ENCODE data around the gene KLRC3.
"Not testable (repeated sequence)": the region's sequence is repeated elsewhere in the genome, so short reads cannot be mapped to it uniquely, and the experiment has no call there.

The KLRC3 gene

GRCh38 chr12:10453156-10453555, 32.8 kb upstream of the KLRC3 start, which contains the start of gene KLRC1:
Gene KLRC1 (minus strand): TSS chr12:10453377. CDS start chr12:10451156, 2,221 bp downstream.
- Histone ChIP-seq H3K36me3 (replicated peaks; ENCODE audit: insufficient read depth, low read length) (no peaks in the 10 kb centered on the region), H3K4me2 (ENCODE audit: low read depth, low read length) (no peak within 1 kb of the TSS), H3K27me3 (replicated peaks; ENCODE audit: insufficient read depth, low read length) (no peaks in the 10 kb centered on the region), H4K20me1 (ENCODE audit: insufficient read depth, low read length) (no peaks in the 10 kb centered on the region), H3F3A (ENCODE audit: insufficient read depth, low read length) (no peaks in the 10 kb centered on the region), H3K9me3 (replicated peaks; ENCODE audit: insufficient read depth, low read length) (no peaks in the 10 kb centered on the region), H3K9ac (ENCODE audit: low read length) (no peak within 1 kb of the TSS), H3K27ac (ENCODE audit: low read length) (no peak within 1 kb of the TSS), H2AFZ (ENCODE audit: low read length) (no peak within 1 kb of the TSS), H3K9me2 (replicated peaks; ENCODE audit: insufficient read depth, low read length) (no peaks in the 10 kb centered on the region), H3K4me3 (ENCODE audit: low read length) (no peak within 1 kb of the TSS), H3K79me2 (ENCODE audit: low read length) (no peaks in the 10 kb centered on the region), H3K4me1 (ENCODE audit: low read length) (peaks cover 16% of the 10 kb centered on the region)
- DNase-seq: no peak
- TF ChIP-seq CTCF (IDR thresholded peaks at IDR 0.05; ENCODE audit: low read length) (no peak), EZH2 (optimal IDR thresholded peaks at IDR 0.05; ENCODE audit: low read depth, low read length) (no peak), EZH2phosphoT487 (IDR thresholded peaks at IDR 0.05; ENCODE audit: low read length) (no peak)

GRCh38 chr12:10448236-10448635, 27.8 kb upstream of the KLRC3 start:
- Histone ChIP-seq H3K4me1 (ENCODE audit: low read length) (no peaks in the 10 kb centered on the region), H3K9ac (ENCODE audit: low read length) (no peak overlapping the region), H3K9me2 (replicated peaks; ENCODE audit: insufficient read depth, low read length) (no peaks in the 10 kb centered on the region), H3K4me3 (ENCODE audit: low read length) (no peak overlapping the region), H3K9me3 (replicated peaks; ENCODE audit: insufficient read depth, low read length) (no peaks in the 10 kb centered on the region), H3K36me3 (replicated peaks; ENCODE audit: insufficient read depth, low read length) (no peaks in the 10 kb centered on the region), H3K27ac (ENCODE audit: low read length) (no peak overlapping the region), H4K20me1 (ENCODE audit: insufficient read depth, low read length) (no peaks in the 10 kb centered on the region), H3K4me2 (ENCODE audit: low read depth, low read length) (no peak overlapping the region), H3F3A (ENCODE audit: insufficient read depth, low read length) (no peaks in the 10 kb centered on the region), H2AFZ (ENCODE audit: low read length) (no peak overlapping the region), H3K27me3 (replicated peaks; ENCODE audit: insufficient read depth, low read length) (no peaks in the 10 kb centered on the region), H3K79me2 (ENCODE audit: low read length) (no peaks in the 10 kb centered on the region)
- no peak for TF ChIP-seq EZH2 (optimal IDR thresholded peaks at IDR 0.05; ENCODE audit: low read depth, low read length)
- TF ChIP-seq EZH2phosphoT487 (IDR thresholded peaks at IDR 0.05; ENCODE audit: low read length): no peak
- TF ChIP-seq CTCF (IDR thresholded peaks at IDR 0.05; ENCODE audit: low read length): no peak
- DNase-seq: no peak

DNA sequence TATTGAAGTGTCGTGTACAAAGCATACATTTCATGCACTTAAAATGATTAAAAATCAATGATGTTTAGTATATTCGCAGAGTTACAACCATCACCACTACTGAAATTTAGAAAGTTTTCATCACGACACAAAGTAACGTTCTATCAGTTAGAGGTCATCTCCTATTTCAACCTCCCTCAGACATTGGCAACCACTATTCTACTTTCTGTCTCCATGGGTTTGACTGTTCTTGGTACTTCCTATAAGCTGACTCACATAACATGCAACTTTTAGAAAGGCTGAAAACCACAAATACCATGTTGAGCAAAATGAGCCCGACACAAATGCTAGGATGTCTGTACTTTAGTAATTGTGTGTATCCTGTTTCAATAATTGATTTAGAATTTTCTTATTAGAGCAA, 25.7 kb upstream of the KLRC3 start:
- not testable (repeated sequence) for DNase-seq; H3K79me2 ChIP-seq (ENCODE audit: low read length); H4K20me1 ChIP-seq (ENCODE audit: insufficient read depth, low read length); H3K4me3 ChIP-seq (ENCODE audit: low read length); H3K4me2 ChIP-seq (ENCODE audit: low read depth, low read length); H3K9me3 ChIP-seq (replicated peaks; ENCODE audit: insufficient read depth, low read length); H3F3A ChIP-seq (ENCODE audit: insufficient read depth, low read length); H3K4me1 ChIP-seq (ENCODE audit: low read length); H3K27me3 ChIP-seq (replicated peaks; ENCODE audit: insufficient read depth, low read length); H3K9me2 ChIP-seq (replicated peaks; ENCODE audit: insufficient read depth, low read length); H3K27ac ChIP-seq (ENCODE audit: low read length); H3K9ac ChIP-seq (ENCODE audit: low read length); H2AFZ ChIP-seq (ENCODE audit: low read length); H3K36me3 ChIP-seq (replicated peaks; ENCODE audit: insufficient read depth, low read length)

DNA sequence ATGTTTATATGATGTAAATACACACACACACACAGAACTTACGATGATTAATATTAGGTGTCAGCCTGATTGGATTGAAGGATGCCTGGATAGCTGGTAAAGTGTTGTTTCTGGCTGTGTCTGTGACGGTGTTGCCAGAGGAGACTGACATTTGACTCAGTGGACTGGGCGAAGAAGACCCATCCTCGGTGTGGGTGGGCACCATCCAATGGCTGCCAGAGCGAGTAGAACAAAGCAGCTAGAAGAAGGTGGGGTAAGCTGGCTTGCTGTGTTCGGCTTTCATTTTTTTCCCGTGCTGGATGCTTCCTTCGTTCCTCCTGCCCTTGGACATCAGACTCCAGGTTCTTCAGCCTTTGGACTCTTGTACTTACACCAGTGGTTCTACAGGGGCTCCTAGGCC, 20.7 kb upstream of the KLRC3 start:
- not testable (repeated sequence) for H3K79me2 ChIP-seq (ENCODE audit: low read length); H3K4me2 ChIP-seq (ENCODE audit: low read depth, low read length); H4K20me1 ChIP-seq (ENCODE audit: insufficient read depth, low read length); H3K9me3 ChIP-seq (replicated peaks; ENCODE audit: insufficient read depth, low read length); H3K27ac ChIP-seq (ENCODE audit: low read length); H3K9ac ChIP-seq (ENCODE audit: low read length); H2AFZ ChIP-seq (ENCODE audit: low read length); H3K9me2 ChIP-seq (replicated peaks; ENCODE audit: insufficient read depth, low read length); H3K4me3 ChIP-seq (ENCODE audit: low read length); H3K36me3 ChIP-seq (replicated peaks; ENCODE audit: insufficient read depth, low read length); H3K4me1 ChIP-seq (ENCODE audit: low read length); H3F3A ChIP-seq (ENCODE audit: insufficient read depth, low read length); H3K27me3 ChIP-seq (replicated peaks; ENCODE audit: insufficient read depth, low read length); DNase-seq

DNA sequence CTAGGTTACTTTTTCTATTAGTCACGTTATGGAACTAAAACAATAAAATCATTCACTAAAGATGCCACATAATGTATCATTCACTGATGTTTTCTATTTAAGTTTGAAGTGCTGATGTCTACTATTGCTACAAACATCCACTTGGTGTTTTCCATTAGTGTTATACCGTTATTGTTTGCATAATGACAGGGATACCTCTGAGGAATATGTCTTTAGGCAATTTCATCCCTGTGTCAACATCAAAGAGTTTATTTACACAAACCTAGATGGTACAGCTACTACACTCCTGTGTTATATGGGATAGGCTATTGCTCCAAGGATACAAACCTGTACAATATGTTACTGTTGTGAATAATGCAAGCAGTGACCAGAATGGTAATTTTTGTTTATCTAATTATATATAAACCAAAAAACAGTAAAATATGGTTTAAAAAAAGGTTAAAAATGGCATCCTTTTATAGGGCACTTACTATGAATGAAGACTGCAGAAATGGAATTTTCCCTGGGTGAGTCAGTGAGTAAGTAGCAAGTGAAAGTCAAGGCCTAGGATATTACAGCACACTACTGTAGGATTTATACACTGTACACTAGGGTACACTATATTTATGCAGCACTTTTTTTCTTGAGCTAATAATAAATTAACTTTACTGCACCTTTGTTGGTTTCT, 19.3 kb upstream of the KLRC3 start:
- H3K4me3 ChIP-seq (ENCODE audit: low read length); H3K27me3 ChIP-seq (replicated peaks; ENCODE audit: insufficient read depth, low read length); DNase-seq; H3K4me2 ChIP-seq (ENCODE audit: low read depth, low read length); H3K27ac ChIP-seq (ENCODE audit: low read length); H3K9me3 ChIP-seq (replicated peaks; ENCODE audit: insufficient read depth, low read length); H3K9ac ChIP-seq (ENCODE audit: low read length); H3K36me3 ChIP-seq (replicated peaks; ENCODE audit: insufficient read depth, low read length); H2AFZ ChIP-seq (ENCODE audit: low read length); H3K4me1 ChIP-seq (ENCODE audit: low read length); H3K79me2 ChIP-seq (ENCODE audit: low read length); H4K20me1 ChIP-seq (ENCODE audit: insufficient read depth, low read length); H3K9me2 ChIP-seq (replicated peaks; ENCODE audit: insufficient read depth, low read length); H3F3A ChIP-seq (ENCODE audit: insufficient read depth, low read length): not testable (repeated sequence)

DNA sequence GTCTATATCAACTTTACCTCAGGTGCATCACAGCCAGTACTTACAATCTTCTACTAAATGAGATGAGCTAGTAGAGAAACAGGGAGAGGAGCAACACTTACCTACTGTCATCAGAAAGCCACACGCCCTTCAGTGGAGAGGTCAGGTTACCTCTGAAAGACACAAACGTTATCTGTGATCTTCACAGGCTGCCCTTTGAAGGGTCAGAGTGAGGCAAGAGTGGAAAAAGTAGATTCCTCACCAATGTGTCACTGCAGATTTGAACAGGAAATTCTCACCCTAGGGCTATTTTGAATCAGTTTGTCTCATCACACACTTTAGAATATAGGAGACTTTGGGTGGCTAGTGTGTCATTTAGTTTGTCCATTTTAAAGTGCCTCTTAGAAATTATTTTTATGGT, 17.2 kb upstream of the KLRC3 start:
- H3K27me3 ChIP-seq (replicated peaks; ENCODE audit: insufficient read depth, low read length); H3K9me2 ChIP-seq (replicated peaks; ENCODE audit: insufficient read depth, low read length); H3F3A ChIP-seq (ENCODE audit: insufficient read depth, low read length); H4K20me1 ChIP-seq (ENCODE audit: insufficient read depth, low read length); H3K4me1 ChIP-seq (ENCODE audit: low read length); H3K79me2 ChIP-seq (ENCODE audit: low read length); H3K4me2 ChIP-seq (ENCODE audit: low read depth, low read length); DNase-seq; H2AFZ ChIP-seq (ENCODE audit: low read length); H3K9ac ChIP-seq (ENCODE audit: low read length); H3K27ac ChIP-seq (ENCODE audit: low read length); H3K4me3 ChIP-seq (ENCODE audit: low read length); H3K36me3 ChIP-seq (replicated peaks; ENCODE audit: insufficient read depth, low read length); H3K9me3 ChIP-seq (replicated peaks; ENCODE audit: insufficient read depth, low read length): not testable (repeated sequence)
